Fibroblast of lung (primary cell): Measurements from ENCODE around the gene HCST. TPM values are rescaled to one million over a fixed set of nuclear protein-coding genes. Genes with fewer than 3 reads are reported as not detected.

Experiments used
- DNase-seq, 2 donors: peaks; one replicate each; pipeline versions ENCODE4 v3.0.0 to v3.0.0-alpha.2; 2010; ENCODE audit warnings: low read depth in 2 of 2
- H2AFZ ChIP-seq: 2 replicates; pipeline ENCODE4 v1.5.1; 2012; ENCODE audit warnings: low read length, control low read depth, inconsistent platforms
- H3K27ac ChIP-seq: 2 replicates; pipeline ENCODE4 v1.5.1; 2011; ENCODE audit warnings: low read length, control low read depth; ENCODE audit not compliant: insufficient read depth
- H3K27me3 ChIP-seq: 2 replicates; pipeline ENCODE4 v1.5.1; 2011; ENCODE audit warnings: mild to moderate bottlenecking, low read length; ENCODE audit not compliant: control insufficient read depth, insufficient read depth
- H3K36me3 ChIP-seq: 2 replicates; pipeline ENCODE4 v1.5.1; 2011; ENCODE audit warnings: low read length; ENCODE audit not compliant: control insufficient read depth, insufficient read depth
- H3K4me1 ChIP-seq: 2 replicates; pipeline ENCODE4 v1.5.1; 2011; ENCODE audit warnings: low read length; ENCODE audit not compliant: control insufficient read depth, insufficient read depth; ENCODE audit errors: extremely low read depth
- H3K4me2 ChIP-seq: 2 replicates; pipeline ENCODE4 v1.5.1; 2011; ENCODE audit warnings: low read length, control low read depth; ENCODE audit not compliant: insufficient read depth; ENCODE audit errors: extremely low read depth
- H3K4me3 ChIP-seq, 4 experiments: fragments of 200-600 bp in 1 of 4; sonication (generic) in 1 of 4; replicated peaks in 1 of 4; 2 replicates each; pipeline ENCODE4 v1.5.1; 2011 to 2016; ENCODE audit warnings: low read length in 4 of 4, low read depth in 3 of 4, mild to moderate bottlenecking in 3 of 4, control low read depth in 2 of 4, inconsistent platforms in 1 of 4, mixed read lengths in 1 of 4; ENCODE audit not compliant: insufficient read depth in 1 of 4; ENCODE audit errors: control extremely low read depth in 1 of 4
- H3K79me2 ChIP-seq: 2 replicates; pipeline ENCODE4 v1.5.1; 2012; ENCODE audit warnings: mild to moderate bottlenecking, low read length, inconsistent platforms; ENCODE audit not compliant: control insufficient read depth, insufficient read depth
- H3K9ac ChIP-seq: 2 replicates; pipeline ENCODE4 v1.5.1; 2011; ENCODE audit warnings: mild to moderate bottlenecking, low read length, control low read depth; ENCODE audit not compliant: insufficient read depth
- H3K9me3 ChIP-seq: 2 replicates; pipeline ENCODE4 v1.5.1; 2012; ENCODE audit warnings: low read depth, low read length; ENCODE audit not compliant: control insufficient read depth, insufficient read depth
- H4K20me1 ChIP-seq: 2 replicates; pipeline ENCODE4 v1.5.1; 2011; ENCODE audit warnings: low read length; ENCODE audit not compliant: control insufficient read depth, insufficient read depth; ENCODE audit errors: extremely low read depth
- EZH2 ChIP-seq: IDR thresholded peaks from 2 replicates; pipeline ENCODE4 v1.5.1; 2012; ENCODE audit warnings: low read length, control low read depth, mild to moderate bottlenecking; ENCODE audit errors: missing control alignments
- polyA plus RNA-seq, 2 donors: library from polyadenylated mRNA; depleted of rRNA in 1 of 2; stranded (reverse) in 1 of 2; unstranded in 1 of 2; fragments of >200 nt; gene quantifications; 2 replicates each; pipeline ENCODE4 v1.2.1, GENCODE V29; 2011 to 2012; ENCODE audit warnings: missing spikeins in 1 of 2
- total RNA-seq: library from RNA; depleted of rRNA; stranded (reverse); fragments of >200 nt; gene quantifications from 2 replicates; pipeline ENCODE4 v1.2.1, GENCODE V29; 2014
- TF ChIP-seq, protein P1 (sequence below), 2 donors: IDR thresholded peaks in 1 of 2; conservative IDR thresholded peaks in 1 of 2; 1 replicate in 1 of 2; 2 replicates in 1 of 2; pipeline ENCODE4 v1.5.1; 2011 to 2012; ENCODE audit warnings: low read length in 2 of 2, control low read depth in 1 of 2, inconsistent platforms in 1 of 2, low read depth in 1 of 2, mild to moderate bottlenecking in 1 of 2

Gene HCST
- total and polyA plus RNA-seq, 2 donors (not counting 1 experiment from before 2014, with no cell fraction given) = 0.14 to 2.0 TPM

GRCh38 chr19:35858311-35858710 lies 44.0 kb upstream of the HCST start:
- Histone ChIP-seq H3K4me1 (no peaks in the 10 kb centered on the region), H3K79me2 (no peaks in the 10 kb centered on the region), H3K9ac (no peak overlapping the region), H3K9me3 (no peaks in the 10 kb centered on the region), H2AFZ (no peak overlapping the region), H3K27me3 (peaks cover 58% of the 10 kb centered on the region), H3K27ac (no peak overlapping the region), H4K20me1 (no peaks in the 10 kb centered on the region), H3K4me2 (no peak overlapping the region), H3K36me3 (no peaks in the 10 kb centered on the region), H3K4me3 (no peak overlapping the region)
- TF ChIP-seq, protein P1, sequence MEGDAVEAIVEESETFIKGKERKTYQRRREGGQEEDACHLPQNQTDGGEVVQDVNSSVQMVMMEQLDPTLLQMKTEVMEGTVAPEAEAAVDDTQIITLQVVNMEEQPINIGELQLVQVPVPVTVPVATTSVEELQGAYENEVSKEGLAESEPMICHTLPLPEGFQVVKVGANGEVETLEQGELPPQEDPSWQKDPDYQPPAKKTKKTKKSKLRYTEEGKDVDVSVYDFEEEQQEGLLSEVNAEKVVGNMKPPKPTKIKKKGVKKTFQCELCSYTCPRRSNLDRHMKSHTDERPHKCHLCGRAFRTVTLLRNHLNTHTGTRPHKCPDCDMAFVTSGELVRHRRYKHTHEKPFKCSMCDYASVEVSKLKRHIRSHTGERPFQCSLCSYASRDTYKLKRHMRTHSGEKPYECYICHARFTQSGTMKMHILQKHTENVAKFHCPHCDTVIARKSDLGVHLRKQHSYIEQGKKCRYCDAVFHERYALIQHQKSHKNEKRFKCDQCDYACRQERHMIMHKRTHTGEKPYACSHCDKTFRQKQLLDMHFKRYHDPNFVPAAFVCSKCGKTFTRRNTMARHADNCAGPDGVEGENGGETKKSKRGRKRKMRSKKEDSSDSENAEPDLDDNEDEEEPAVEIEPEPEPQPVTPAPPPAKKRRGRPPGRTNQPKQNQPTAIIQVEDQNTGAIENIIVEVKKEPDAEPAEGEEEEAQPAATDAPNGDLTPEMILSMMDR (conservative IDR thresholded peaks at IDR 0.05 in 1 of 2, IDR thresholded peaks at IDR 0.05 in 1 of 2; ENCODE audit: low read depth in 1 of 2, low read length in 2 of 2) = no peak
- TF ChIP-seq EZH2 = no peak
- DNase-seq = no peak

- Histone ChIP-seq H3K79me2 (no peaks in the 10 kb centered on the region), H3K27me3 (peaks cover 58% of the 10 kb centered on the region)
Observed at GRCh38 chr19:35859414-35859813, 42.9 kb upstream of the HCST start.

DNA sequence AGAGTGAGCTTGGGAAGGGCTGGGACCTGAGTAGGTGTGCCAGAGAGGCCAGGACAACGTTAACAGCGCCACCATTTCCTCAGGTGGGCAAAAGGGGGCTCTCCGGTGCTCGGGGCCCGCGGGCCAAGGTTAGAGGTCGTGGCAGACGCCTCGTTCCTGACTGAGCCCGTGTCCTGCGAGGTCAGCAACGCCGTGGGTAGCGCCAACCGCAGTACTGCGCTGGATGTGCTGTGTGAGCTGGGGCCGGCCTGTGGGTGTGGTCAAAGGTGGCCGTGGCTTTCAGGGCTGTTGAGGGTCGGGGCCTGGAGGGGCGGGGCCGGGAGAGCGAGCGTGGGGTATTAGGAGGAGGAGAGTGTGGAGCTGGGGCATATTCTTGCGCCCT lies 41.9 kb upstream of the HCST start:
- H4K20me1 ChIP-seq = no peaks in the 10 kb centered on the region
- DNase-seq = no peak
- peaks cover 49% of the 10 kb centered on the region for H3K27me3 ChIP-seq

More at GRCh38 chr19:35859414-35859813, 42.9 kb upstream of the HCST start:
- Histone ChIP-seq H4K20me1 (no peaks in the 10 kb centered on the region), H3K36me3 (no peaks in the 10 kb centered on the region), H3K4me1 (no peaks in the 10 kb centered on the region), H3K4me2 (no peak overlapping the region), H3K4me3 (no peak overlapping the region), H3K9me3 (no peaks in the 10 kb centered on the region), H3K27ac (no peak overlapping the region), H2AFZ (no peak overlapping the region), H3K9ac (no peak overlapping the region)
- DNase-seq = no peak
- TF ChIP-seq EZH2 = no peak
- TF ChIP-seq, protein P1 (conservative IDR thresholded peaks at IDR 0.05 in 1 of 2, IDR thresholded peaks at IDR 0.05 in 1 of 2; ENCODE audit: low read depth in 1 of 2, low read length in 2 of 2) = no peak

More for the DNA sequence above, 41.9 kb upstream of the HCST start:
- no peaks in the 10 kb centered on the region for H3K36me3 ChIP-seq
- no peaks in the 10 kb centered on the region for H3K79me2 ChIP-seq
- TF ChIP-seq, protein P1 (conservative IDR thresholded peaks at IDR 0.05 in 1 of 2, IDR thresholded peaks at IDR 0.05 in 1 of 2; ENCODE audit: low read depth in 1 of 2, low read length in 2 of 2) = no peak
- no peak for TF ChIP-seq EZH2
- no peak overlapping the region for H3K27ac ChIP-seq
- no peak overlapping the region for H3K4me3 ChIP-seq
- no peaks in the 10 kb centered on the region for H3K9me3 ChIP-seq
- no peak overlapping the region for H3K4me2 ChIP-seq
- no peak overlapping the region for H2AFZ ChIP-seq
- H3K4me1 ChIP-seq = no peaks in the 10 kb centered on the region
- H3K9ac ChIP-seq = no peak overlapping the region
